Mesenchymal stem cell (in vitro differentiated cells and primary cell): ENCODE results near the gene FAF1.
"Not testable (repeated sequence)": the region's sequence is repeated elsewhere in the genome, so short reads cannot be mapped to it uniquely, and the experiment has no call there.

Source experiments
- DNase-seq: peaks from one replicate; pipeline ENCODE4 v3.0.0-alpha.2; 2013
- H2AFZ ChIP-seq: one replicate; pipeline ENCODE4 v1.6.1; 2013; ENCODE audit warnings: low read depth, mild to moderate bottlenecking, control low read depth, inconsistent platforms, low read length, moderate library complexity
- H2AK5ac ChIP-seq: 2 replicates; pipeline ENCODE4 v1.6.1; 2013; ENCODE audit warnings: low read length, moderate library complexity, mild to moderate bottlenecking, inconsistent platforms; ENCODE audit not compliant: severe bottlenecking
- H2BK120ac ChIP-seq: one replicate; pipeline ENCODE4 v1.6.1; 2013; ENCODE audit warnings: low read depth, mild to moderate bottlenecking, inconsistent platforms, low read length, moderate library complexity
- H2BK12ac ChIP-seq, 2 experiments: one replicate each; pipeline ENCODE4 v1.6.1; 2013; ENCODE audit warnings: inconsistent platforms in 2 of 2, low read length in 2 of 2, mild to moderate bottlenecking in 2 of 2, moderate library complexity in 2 of 2, control low read depth in 1 of 2
- H2BK15ac ChIP-seq: one replicate; pipeline ENCODE4 v1.6.1; 2013; ENCODE audit warnings: mild to moderate bottlenecking, low read depth, inconsistent platforms; ENCODE audit not compliant: poor library complexity, severe bottlenecking
- H2BK5ac ChIP-seq: 2 replicates; pipeline ENCODE4 v1.6.1; 2013; ENCODE audit warnings: low read depth, mild to moderate bottlenecking, low read length, control low read depth, inconsistent platforms; ENCODE audit not compliant: poor library complexity, severe bottlenecking
- H3K14ac ChIP-seq, 2 experiments: one replicate each; pipeline ENCODE4 v1.6.1; 2013; ENCODE audit warnings: inconsistent platforms in 2 of 2, low read length in 2 of 2, control low read depth in 1 of 2, mild to moderate bottlenecking in 1 of 2, moderate library complexity in 1 of 2
- H3K18ac ChIP-seq, 2 experiments: one replicate each; pipeline ENCODE4 v1.6.1; 2013; ENCODE audit warnings: inconsistent platforms in 2 of 2, low read length in 2 of 2, control low read depth in 1 of 2, low read depth in 1 of 2, mild to moderate bottlenecking in 1 of 2
- H3K23ac ChIP-seq, 2 experiments: one replicate each; pipeline ENCODE4 v1.6.1; 2013; ENCODE audit warnings: inconsistent platforms in 2 of 2, low read length in 2 of 2, mild to moderate bottlenecking in 2 of 2, moderate library complexity in 2 of 2, control low read depth in 1 of 2
- H3K27ac ChIP-seq: 2 replicates; pipeline ENCODE4 v1.5.1; 2013; ENCODE audit warnings: mild to moderate bottlenecking, moderate library complexity, low read length, control low read depth, inconsistent platforms; ENCODE audit not compliant: poor library complexity, severe bottlenecking
- H3K27me3 ChIP-seq, 2 experiments: 2 replicates each; pipeline versions ENCODE4 v1.6.1 to v1.7.0; 2013; ENCODE audit warnings: low read length in 2 of 2, mild to moderate bottlenecking in 2 of 2, moderate library complexity in 2 of 2, control low read depth in 1 of 2, inconsistent platforms in 1 of 2; ENCODE audit not compliant: control insufficient read depth in 1 of 2, insufficient read depth in 1 of 2
- H3K36me3 ChIP-seq, 2 experiments: 2 replicates each; pipeline versions ENCODE4 v1.6.1 to v1.7.0; 2013; ENCODE audit warnings: low read length in 2 of 2, control low read depth in 1 of 2, inconsistent platforms in 1 of 2, low read depth in 1 of 2, mild to moderate bottlenecking in 1 of 2; ENCODE audit not compliant: insufficient read depth in 2 of 2, control insufficient read depth in 1 of 2
- H3K4ac ChIP-seq, 2 experiments: one replicate each; pipeline ENCODE4 v1.6.1; 2013; ENCODE audit warnings: inconsistent platforms in 2 of 2, low read length in 2 of 2, mild to moderate bottlenecking in 2 of 2, moderate library complexity in 2 of 2, control low read depth in 1 of 2, low read depth in 1 of 2
- H3K4me1 ChIP-seq: 2 replicates; pipeline ENCODE4 v1.6.1; 2013; ENCODE audit warnings: low read depth, low read length, control low read depth; ENCODE audit not compliant: control insufficient read depth, insufficient read depth
- H3K4me2 ChIP-seq: 2 replicates; pipeline ENCODE4 v1.6.1; 2013; ENCODE audit warnings: low read length, mild to moderate bottlenecking, inconsistent platforms; ENCODE audit not compliant: poor library complexity, severe bottlenecking
- H3K4me3 ChIP-seq, 2 experiments: 2 replicates each; pipeline versions ENCODE4 v1.5.1 to v1.7.0; 2013; ENCODE audit warnings: low read length in 2 of 2, mild to moderate bottlenecking in 2 of 2, control low read depth in 1 of 2, low read depth in 1 of 2; ENCODE audit not compliant: insufficient read depth in 1 of 2
- H3K79me1 ChIP-seq: replicated peaks from 2 replicates; pipeline ENCODE4 v1.6.1; 2013; ENCODE audit warnings: mild to moderate bottlenecking, control low read depth, low read length, inconsistent platforms; ENCODE audit not compliant: poor library complexity, severe bottlenecking
- H3K9ac ChIP-seq: 2 replicates; pipeline ENCODE4 v1.7.0; 2013; ENCODE audit warnings: mild to moderate bottlenecking, low read length, moderate library complexity
- H3K9me3 ChIP-seq: 2 replicates; pipeline ENCODE4 v1.7.0; 2013; ENCODE audit warnings: mild to moderate bottlenecking, low read length; ENCODE audit not compliant: control insufficient read depth
- H4K8ac ChIP-seq: one replicate; pipeline ENCODE4 v1.6.1; 2013; ENCODE audit warnings: inconsistent platforms, mild to moderate bottlenecking, low read length, moderate library complexity
- H4K91ac ChIP-seq: one replicate; pipeline ENCODE4 v1.6.1; 2013; ENCODE audit warnings: mild to moderate bottlenecking, low read length, inconsistent platforms
- WGBS: methylation state at CpG from one replicate; pipeline ENCODE4 v1.1.7; 2013; ENCODE audit warnings: mixed read lengths; 5-methylcytosine and 5-hydroxymethylcytosine counted together

The FAF1 gene

DNA sequence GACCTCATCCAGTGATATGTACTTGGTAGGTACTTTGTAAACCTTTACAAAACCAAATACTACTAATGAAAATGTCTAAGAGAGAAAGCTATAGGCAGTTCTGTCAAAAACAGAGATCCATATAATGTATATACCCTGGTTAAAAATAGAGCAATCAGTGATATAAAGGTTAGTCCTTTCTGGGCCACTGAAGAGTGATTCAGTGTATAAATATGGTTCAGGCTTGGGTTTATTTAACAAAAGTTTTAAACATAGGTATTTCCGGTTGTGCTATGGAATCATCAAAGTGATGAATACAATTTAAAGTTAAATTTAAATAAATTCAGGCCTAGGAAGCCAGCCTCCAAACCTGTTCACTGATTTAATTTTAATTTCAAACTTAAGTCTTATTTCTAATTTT, 428.5 kb downstream of the FAF1 start:
- no peak overlapping the region for H2AK5ac ChIP-seq
- H2BK120ac ChIP-seq = no peak overlapping the region
- no peak overlapping the region for H3K4me3 ChIP-seq
- no peaks in the 10 kb centered on the region for H3K27me3 ChIP-seq
- H2BK15ac ChIP-seq = no peak overlapping the region
- no CpG with 5 or more reads among the region's 1 CpG for WGBS
- H3K36me3 ChIP-seq = peaks cover 3 to 17% of the 10 kb centered on the region in 2 experiments
- no peak overlapping the region for H4K8ac ChIP-seq
- H3K14ac ChIP-seq = no peak overlapping the region
- H3K23ac ChIP-seq = no peak overlapping the region
- H3K4ac ChIP-seq = no peak overlapping the region
- H3K27ac ChIP-seq = no peak overlapping the region
- no peak overlapping the region for H3K18ac ChIP-seq
- peaks cover 4% of the 10 kb centered on the region for H3K4me1 ChIP-seq
- H2AFZ ChIP-seq = no peak overlapping the region
- H3K9me3 ChIP-seq = no peaks in the 10 kb centered on the region
- no peak for DNase-seq
- no peak overlapping the region for H3K4me2 ChIP-seq
- H2BK5ac ChIP-seq = no peak overlapping the region
- H3K79me1 ChIP-seq = no peaks in the 10 kb centered on the region
- H3K9ac ChIP-seq = no peak overlapping the region
- H2BK12ac ChIP-seq = no peak overlapping the region
- H4K91ac ChIP-seq = no peak overlapping the region

DNA sequence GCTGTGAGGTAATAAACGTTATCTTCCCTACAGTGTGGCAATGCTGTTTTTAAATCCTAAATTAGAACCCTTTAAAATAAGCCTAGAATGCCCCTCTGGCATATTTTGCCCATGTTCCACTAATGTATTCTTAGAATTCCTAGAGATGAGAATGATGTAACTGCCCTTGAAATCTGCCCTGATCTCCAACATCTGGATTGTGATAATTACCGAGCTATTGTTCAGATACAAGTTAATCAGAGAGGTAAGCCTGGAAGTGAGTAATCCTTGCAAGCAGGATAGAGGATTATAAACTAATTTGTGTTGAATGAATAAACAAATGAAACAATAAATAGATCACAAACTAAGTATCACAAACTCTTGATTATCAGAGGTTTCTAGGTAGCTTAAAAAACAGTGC, 429.0 kb downstream of the FAF1 start:
- H3K79me1 ChIP-seq = no peaks in the 10 kb centered on the region
- H3K27ac ChIP-seq = no peak overlapping the region
- H3K36me3 ChIP-seq = peaks cover 3 to 17% of the 10 kb centered on the region in 2 experiments
- 100% methylated on average over 2 of the region's 2 CpGs for WGBS
- H2BK120ac ChIP-seq = no peak overlapping the region
- H3K4me2 ChIP-seq = no peak overlapping the region
- H2AK5ac ChIP-seq = no peak overlapping the region
- H3K23ac ChIP-seq = no peak overlapping the region
- no peak overlapping the region for H3K18ac ChIP-seq
- H3K4me1 ChIP-seq = peaks cover 4% of the 10 kb centered on the region
- H3K9me3 ChIP-seq = no peaks in the 10 kb centered on the region
- H3K14ac ChIP-seq = peak overlapping the region in 1 of 2 experiments; percentile 36
- H4K91ac ChIP-seq = no peak overlapping the region
- no peak overlapping the region for H2BK15ac ChIP-seq
- no peak overlapping the region for H3K4me3 ChIP-seq
- no peak overlapping the region for H3K9ac ChIP-seq
- H3K27me3 ChIP-seq = no peaks in the 10 kb centered on the region
- H2BK5ac ChIP-seq = no peak overlapping the region
- no peak overlapping the region for H4K8ac ChIP-seq
- no peak overlapping the region for H3K4ac ChIP-seq
- H2AFZ ChIP-seq = no peak overlapping the region
- H2BK12ac ChIP-seq = no peak overlapping the region
- DNase-seq = no peak

DNA sequence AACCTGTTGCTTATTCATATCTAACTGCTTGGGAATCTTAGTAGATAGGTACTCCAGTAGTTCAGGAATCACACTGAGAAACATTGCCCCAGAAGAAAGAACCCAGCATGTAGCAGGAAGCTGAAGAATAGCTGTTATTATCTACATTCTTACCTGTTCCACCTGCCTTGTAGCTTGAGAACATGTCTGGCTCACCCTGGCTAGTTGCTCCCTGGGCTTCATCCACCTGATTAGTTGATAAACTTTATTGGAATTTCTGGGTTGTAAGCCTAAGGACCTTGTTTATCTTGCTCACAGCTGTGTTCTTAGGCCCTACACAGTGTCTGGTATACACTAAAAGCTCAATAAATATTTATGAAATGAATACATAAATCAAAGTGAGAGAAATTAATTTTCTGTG, 430.6 kb downstream of the FAF1 start:
- Histone ChIP-seq H2AK5ac (no peak overlapping the region), H3K18ac (no peak overlapping the region)

DNA sequence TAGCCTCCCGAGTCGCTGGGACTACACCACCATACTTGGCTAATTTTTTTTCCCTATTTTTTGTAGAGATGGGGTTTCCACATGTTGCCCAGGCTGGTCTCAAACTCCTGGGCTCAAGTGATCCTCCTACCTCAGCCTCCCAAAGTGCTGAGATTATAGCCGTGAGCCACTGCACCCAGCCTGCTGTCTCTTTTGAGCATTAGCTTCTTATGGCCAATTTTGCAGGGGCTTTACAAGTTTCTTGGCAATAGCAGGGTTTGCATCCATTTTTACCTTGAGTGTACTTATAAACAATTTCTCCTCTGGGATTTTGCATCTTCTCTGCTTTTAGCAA, 432.1 kb downstream of the FAF1 start:
- H2AK5ac ChIP-seq, H3K79me1 ChIP-seq, H3K4me2 ChIP-seq, H3K27me3 ChIP-seq, H4K91ac ChIP-seq, H3K4ac ChIP-seq, H2AFZ ChIP-seq, H3K23ac ChIP-seq, H4K8ac ChIP-seq, H2BK12ac ChIP-seq, H3K9me3 ChIP-seq, H2BK15ac ChIP-seq, H3K14ac ChIP-seq, H3K4me1 ChIP-seq, H2BK120ac ChIP-seq, H2BK5ac ChIP-seq, H3K18ac ChIP-seq, DNase-seq, H3K9ac ChIP-seq, H3K4me3 ChIP-seq, H3K27ac ChIP-seq: not testable (repeated sequence)
- WGBS = 100% methylated on average over 3 of the region's 3 CpGs
- peaks cover 3 to 14% of the 10 kb centered on the region in 2 experiments for H3K36me3 ChIP-seq

More for the DNA sequence above, 430.6 kb downstream of the FAF1 start:
- H4K8ac ChIP-seq = no peak overlapping the region
- H3K9ac ChIP-seq = no peak overlapping the region
- no peak overlapping the region for H3K27ac ChIP-seq
- H3K9me3 ChIP-seq = no peaks in the 10 kb centered on the region
- H3K36me3 ChIP-seq = peaks cover 3 to 17% of the 10 kb centered on the region in 2 experiments
- no peak for DNase-seq
- H2BK5ac ChIP-seq = no peak overlapping the region
- no peak overlapping the region for H2BK120ac ChIP-seq
- H4K91ac ChIP-seq = no peak overlapping the region
- no peak overlapping the region for H2AFZ ChIP-seq
- no peaks in the 10 kb centered on the region for H3K79me1 ChIP-seq
- H3K4me1 ChIP-seq = peaks cover 4% of the 10 kb centered on the region
- H3K14ac ChIP-seq = no peak overlapping the region
- H3K4me3 ChIP-seq = no peak overlapping the region
- no peak overlapping the region for H3K23ac ChIP-seq
- H2BK15ac ChIP-seq = no peak overlapping the region
- no peak overlapping the region for H2BK12ac ChIP-seq
- no peak overlapping the region for H3K4me2 ChIP-seq
- no peaks in the 10 kb centered on the region for H3K27me3 ChIP-seq
- no peak overlapping the region for H3K4ac ChIP-seq
